Endothelial cell of umbilical vein (primary cell): ENCODE data around the gene ENTPD1. TPM values are rescaled to one million over a fixed set of nuclear protein-coding genes. Genes with fewer than 3 reads are reported as not detected.

Experiments used
- BruUV-seq: library from RNA; stranded (reverse); fragments of 400-500 nt; replicated peaks from 2 replicates; lab custom pipeline; 2021; lab: Mats Ljungman, UMichigan
- CTCF ChIA-PET: fragments of 300-600, 350-600 bp; sonication (Branson Sonifier 250); formaldehyde crosslinking; loops from one replicate; lab custom pipeline; 2021; ENCODE audit warnings: antibody characterized with exemption, inconsistent platforms; lab: Charles Lee
- POLR2A ChIA-PET: fragments of 300-600, 350-600 bp; sonication (Branson Sonifier 250); formaldehyde crosslinking; loops from one replicate; lab custom pipeline; 2021; ENCODE audit warnings: antibody characterized with exemption, inconsistent platforms; lab: Charles Lee
- DNase-seq: peaks from one replicate; pipeline ENCODE4 v3.0.0-alpha.2; 2011; ENCODE audit warnings: low read depth, low spot score
- FAIRE-seq: peaks from 2 replicates; lab custom pipeline; 2011; peaks lifted over from hg19 to GRCh38; lab: Jason Lieb, UNC
- H2AFZ ChIP-seq: 2 replicates; pipeline ENCODE4 v1.6.0; 2012; ENCODE audit warnings: low read depth, low read length, control low read depth, inconsistent platforms
- H3K27ac ChIP-seq: 2 replicates; pipeline ENCODE4 v1.5.1; 2011; ENCODE audit warnings: low read depth, mild to moderate bottlenecking, control low read depth, low read length, moderate library complexity; ENCODE audit not compliant: insufficient read depth
- H3K27me3 ChIP-seq, 2 experiments: 2 replicates each; pipeline versions ENCODE4 v1.6.0 to v1.6.1; 2011; ENCODE audit warnings: low read length in 2 of 2, mixed read lengths in 1 of 2; ENCODE audit not compliant: control insufficient read depth in 2 of 2, insufficient read depth in 2 of 2
- H3K36me3 ChIP-seq, 2 experiments: 2 replicates in 1 of 2; 3 replicates in 1 of 2; pipeline ENCODE4 v1.5.1; 2011; ENCODE audit warnings: low read length in 2 of 2, mild to moderate bottlenecking in 1 of 2, moderate library complexity in 1 of 2; ENCODE audit not compliant: control insufficient read depth in 2 of 2, insufficient read depth in 2 of 2; ENCODE audit errors: extremely low read depth in 1 of 2
- H3K4me1 ChIP-seq: 3 replicates; pipeline ENCODE4 v1.5.1; 2011; ENCODE audit warnings: mild to moderate bottlenecking, low read length; ENCODE audit not compliant: control insufficient read depth, insufficient read depth; ENCODE audit errors: extremely low read depth
- H3K4me2 ChIP-seq: 2 replicates; pipeline ENCODE4 v1.6.1; 2011; ENCODE audit warnings: low read length, control low read depth, mixed read lengths; ENCODE audit not compliant: insufficient read depth
- H3K4me3 ChIP-seq, 3 experiments: fragments of 200-600 bp in 1 of 3; sonication (generic), shearing (Covaris generic) in 1 of 3; replicated peaks in 1 of 3; 2 replicates each; pipeline ENCODE4 v1.5.1; 2011 to 2016; ENCODE audit warnings: control low read depth in 3 of 3, low read length in 3 of 3, mild to moderate bottlenecking in 2 of 3, inconsistent platforms in 1 of 3, low read depth in 1 of 3, moderate library complexity in 1 of 3; ENCODE audit not compliant: insufficient read depth in 1 of 3
- H3K79me2 ChIP-seq: 2 replicates; pipeline ENCODE4 v1.6.0; 2012; ENCODE audit warnings: low read length, inconsistent platforms; ENCODE audit not compliant: control insufficient read depth, insufficient read depth
- H3K9ac ChIP-seq: replicated peaks from 2 replicates; pipeline ENCODE3; 2011; ENCODE audit warnings: low read length, control low read depth; ENCODE audit not compliant: insufficient read depth; ENCODE audit errors: extremely low read depth
- H3K9me1 ChIP-seq: replicated peaks from 3 replicates; pipeline ENCODE4 v1.6.0; 2011; ENCODE audit warnings: mild to moderate bottlenecking, low read length; ENCODE audit not compliant: control insufficient read depth, insufficient read depth; ENCODE audit errors: extremely low read depth
- H3K9me3 ChIP-seq: replicated peaks from 2 replicates; pipeline ENCODE4 v1.5.1; 2012; ENCODE audit warnings: low read length, inconsistent platforms; ENCODE audit not compliant: control insufficient read depth, insufficient read depth
- H4K20me1 ChIP-seq: replicated peaks from 2 replicates; pipeline ENCODE3; 2011; ENCODE audit warnings: mild to moderate bottlenecking, low read length; ENCODE audit not compliant: control insufficient read depth, insufficient read depth; ENCODE audit errors: extremely low read depth
- FOS ChIP-seq: IDR thresholded peaks from 2 replicates; pipeline ENCODE4 v1.6.1; 2011; ENCODE audit warnings: mild to moderate bottlenecking, low read length, moderate library complexity, borderline replicate concordance; ENCODE audit not compliant: insufficient read depth
- GATA2 ChIP-seq: IDR thresholded peaks from 2 replicates; pipeline ENCODE4 v1.7.0; 2011; ENCODE audit warnings: low read depth, mild to moderate bottlenecking, moderate library complexity, mixed read lengths, low read length; ENCODE audit not compliant: insufficient read length, insufficient read depth
- JUN ChIP-seq: IDR thresholded peaks from 2 replicates; pipeline ENCODE4 v1.6.1; 2011; ENCODE audit warnings: borderline replicate concordance, low read depth; ENCODE audit not compliant: insufficient read length, insufficient read depth
- MYC ChIP-seq: IDR thresholded peaks from one replicate; pipeline ENCODE4 v1.6.1; 2011; ENCODE audit warnings: mild to moderate bottlenecking, low read depth, low read length
- POLR2A ChIP-seq: IDR thresholded peaks from 2 replicates; pipeline ENCODE4 v1.6.1; 2012; ENCODE audit warnings: low read depth, mild to moderate bottlenecking, control low read depth, low read length
- POLR2AphosphoS5 ChIP-seq: IDR thresholded peaks from 2 replicates; pipeline ENCODE4 v1.6.1; 2012; ENCODE audit warnings: low read depth, mild to moderate bottlenecking, control low read depth, low read length, moderate library complexity; ENCODE audit not compliant: insufficient read depth
- dilution Hi-C: fragments of 300-500 bp; cut with MboI; formaldehyde crosslinking; loops from one replicate; pipeline ENCODE4 v1.15.0; 2019; ENCODE audit warnings: low sequenced_read_pairs; ENCODE audit not compliant: extremely low pct_ligation_motif_present
- intact Hi-C: fragments of 100-400 bp; cut with micrococcal nuclease; formaldehyde crosslinking; loops from one replicate; pipeline ENCODE4 v1.10.0; 2022
- polyA plus RNA-seq, 4 experiments: library from polyadenylated mRNA; depleted of rRNA in 3 of 4; stranded (reverse) in 3 of 4; unstranded in 1 of 4; fragments of >200 nt; gene quantifications; 2 replicates each; pipeline versions ENCODE4 v1.2.1 to v1.2.3, GENCODE V29; 2011 to 2012; ENCODE audit warnings: missing spikeins in 1 of 4
- total RNA-seq: library from RNA; stranded (reverse); gene quantifications from 2 replicates; pipeline ENCODE4 v1.2.3, GENCODE V29; 2021
- TF ChIP-seq, protein P1 (sequence below): IDR thresholded peaks from 2 replicates; pipeline ENCODE4 v1.6.1; 2011; ENCODE audit not compliant: insufficient read depth, insufficient read length
- TF ChIP-seq, protein P2 (sequence below), 2 donors: IDR thresholded peaks; 1 replicate in 1 of 2; 2 replicates in 1 of 2; pipeline ENCODE4 v1.5.1; 2011; ENCODE audit warnings: low read length in 2 of 2, mild to moderate bottlenecking in 2 of 2, moderate library complexity in 2 of 2, control low read depth in 1 of 2, inconsistent platforms in 1 of 2, low read depth in 1 of 2; ENCODE audit not compliant: insufficient read depth in 1 of 2; ENCODE audit errors: extremely low read depth in 1 of 2

Gene ENTPD1
- total and polyA plus RNA-seq, 2 donors (not counting 3 experiments of a cell fraction or from before 2014, with no cell fraction given) = 10.2 to 23.0 TPM

DNA sequence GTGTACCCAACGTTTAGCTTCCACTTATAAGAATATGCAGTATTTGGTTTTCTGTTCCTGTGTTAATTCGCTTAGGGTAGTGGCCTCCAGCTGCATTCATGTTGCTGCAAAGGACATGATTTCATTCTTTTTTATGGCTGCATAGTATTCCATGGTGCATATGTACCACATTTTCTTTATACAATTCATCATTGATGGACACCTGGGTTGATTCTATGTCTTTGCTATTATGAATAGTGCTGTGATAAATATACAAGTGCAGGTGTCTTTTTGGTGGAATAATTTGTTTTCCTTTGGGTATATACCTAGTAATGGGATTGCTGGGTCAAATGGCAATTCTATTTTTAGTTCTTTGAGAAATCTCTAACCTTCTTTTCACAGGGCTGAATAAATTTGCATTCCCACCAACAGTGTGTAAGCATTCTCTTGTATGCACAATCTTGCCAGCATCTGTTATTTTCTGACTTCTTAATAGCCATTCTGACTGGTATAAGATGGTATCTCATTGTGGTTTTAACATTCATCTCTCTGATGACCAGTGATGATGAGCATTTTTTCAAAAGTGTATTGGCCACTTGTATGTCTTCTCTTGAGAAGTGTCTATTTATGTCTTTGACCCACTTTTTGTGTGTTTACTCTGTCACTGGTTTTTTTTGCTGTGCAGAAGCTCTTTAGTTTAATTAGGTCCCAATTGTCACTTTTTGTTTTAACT is 79.3 kb downstream of the ENTPD1 start:
- Histone ChIP-seq H3K4me3 (no peak overlapping the region), H3K27ac (no peak overlapping the region), H3K9me1 (no peaks in the 10 kb centered on the region), H2AFZ (no peak overlapping the region), H3K4me2 (no peak overlapping the region), H3K9ac (no peak overlapping the region), H3K9me3 (no peaks in the 10 kb centered on the region), H4K20me1 (no peaks in the 10 kb centered on the region), H3K36me3 (no peaks in the 10 kb centered on the region), H3K27me3 (no peaks in the 10 kb centered on the region), H3K4me1 (no peaks in the 10 kb centered on the region), H3K79me2 (no peaks in the 10 kb centered on the region)
- FAIRE-seq = no peak
- POLR2A ChIA-PET = no interaction called here
- dilution Hi-C loops = no loop called here
- intact Hi-C loops = no loop called here
- no TSS peak for BruUV-seq
- CTCF ChIA-PET = interaction anchor here (19.3 kb wide), 1 partner anchor 140 kb away, joined by 758 read pairs; the partner anchor contains the start of gene TCTN3
- no peak for DNase-seq
- TF ChIP-seq FOS (no peak), POLR2A (no peak), MYC (no peak), JUN (no peak), POLR2AphosphoS5 (no peak), GATA2 (no peak)
- TF ChIP-seq, protein P1, sequence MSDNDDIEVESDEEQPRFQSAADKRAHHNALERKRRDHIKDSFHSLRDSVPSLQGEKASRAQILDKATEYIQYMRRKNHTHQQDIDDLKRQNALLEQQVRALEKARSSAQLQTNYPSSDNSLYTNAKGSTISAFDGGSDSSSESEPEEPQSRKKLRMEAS = no peak
- TF ChIP-seq, protein P2, sequence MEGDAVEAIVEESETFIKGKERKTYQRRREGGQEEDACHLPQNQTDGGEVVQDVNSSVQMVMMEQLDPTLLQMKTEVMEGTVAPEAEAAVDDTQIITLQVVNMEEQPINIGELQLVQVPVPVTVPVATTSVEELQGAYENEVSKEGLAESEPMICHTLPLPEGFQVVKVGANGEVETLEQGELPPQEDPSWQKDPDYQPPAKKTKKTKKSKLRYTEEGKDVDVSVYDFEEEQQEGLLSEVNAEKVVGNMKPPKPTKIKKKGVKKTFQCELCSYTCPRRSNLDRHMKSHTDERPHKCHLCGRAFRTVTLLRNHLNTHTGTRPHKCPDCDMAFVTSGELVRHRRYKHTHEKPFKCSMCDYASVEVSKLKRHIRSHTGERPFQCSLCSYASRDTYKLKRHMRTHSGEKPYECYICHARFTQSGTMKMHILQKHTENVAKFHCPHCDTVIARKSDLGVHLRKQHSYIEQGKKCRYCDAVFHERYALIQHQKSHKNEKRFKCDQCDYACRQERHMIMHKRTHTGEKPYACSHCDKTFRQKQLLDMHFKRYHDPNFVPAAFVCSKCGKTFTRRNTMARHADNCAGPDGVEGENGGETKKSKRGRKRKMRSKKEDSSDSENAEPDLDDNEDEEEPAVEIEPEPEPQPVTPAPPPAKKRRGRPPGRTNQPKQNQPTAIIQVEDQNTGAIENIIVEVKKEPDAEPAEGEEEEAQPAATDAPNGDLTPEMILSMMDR (IDR thresholded peaks at IDR 0.05; ENCODE audit: extremely low read depth in 1 of 2, insufficient read depth in 1 of 2, low read depth in 1 of 2, low read length in 2 of 2) = no peak
